ENCODE measurements around the gene KATNAL1.

KATNAL1 gene

DNA sequence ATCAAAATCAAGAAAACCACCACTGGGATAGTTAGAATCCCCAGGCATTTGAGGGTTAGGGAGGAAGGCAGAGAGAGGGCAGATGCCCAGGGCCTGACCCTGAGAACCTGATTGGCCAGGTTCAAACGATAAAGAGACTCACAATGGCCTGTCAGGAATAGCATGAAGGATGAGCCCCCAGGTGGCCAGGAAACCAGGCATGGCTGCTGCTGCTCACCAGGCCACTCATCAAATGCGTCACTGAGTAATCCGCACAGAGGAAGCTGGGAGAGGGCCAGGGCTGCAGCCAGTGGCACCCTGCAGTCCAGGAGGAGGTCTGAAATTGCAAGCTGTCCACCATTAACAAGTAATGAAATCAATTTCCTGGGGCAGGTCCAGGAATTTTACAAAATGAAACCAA, 111.3 kb downstream of the KATNAL1 start:
- Histone ChIP-seq H3K9me3 (ENCODE audit: insufficient read depth, low read depth, low read length) (no peaks in the 10 kb centered on the region), H3K27ac (ENCODE audit: low read length) (no peak overlapping the region)

DNA sequence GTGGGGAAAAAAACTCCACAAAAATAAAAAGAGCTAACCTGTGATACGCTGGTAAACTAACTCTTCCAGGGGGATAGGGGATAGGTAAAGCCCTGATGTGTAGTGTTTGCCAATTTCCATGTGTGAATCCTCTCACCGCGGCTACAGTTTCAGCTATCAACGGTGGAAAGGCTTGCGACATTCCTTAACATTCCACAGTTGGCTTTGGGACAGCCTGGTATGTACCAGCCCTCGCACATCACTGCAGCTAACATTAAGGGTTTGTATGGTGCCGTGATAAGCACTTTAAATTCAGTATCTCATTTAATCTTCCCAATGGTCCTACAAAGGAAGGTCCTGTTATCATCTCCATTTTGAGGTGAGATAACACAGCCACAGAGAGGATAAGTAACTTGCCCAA, 112.4 kb downstream of the KATNAL1 start:
- no peak overlapping the region for H3K4me3 ChIP-seq (ENCODE audit: low read length)

More for the DNA sequence above, 111.3 kb downstream of the KATNAL1 start:
- Histone ChIP-seq H3K36me3 (ENCODE audit: insufficient read depth, low read depth, low read length) (no peaks in the 10 kb centered on the region), H3K27me3 (ENCODE audit: insufficient read depth, low read length) (no peaks in the 10 kb centered on the region), H3K9ac (ENCODE audit: low read depth, low read length) (no peak overlapping the region), H3K4me1 (ENCODE audit: insufficient read depth, low read length) (peaks cover 8% of the 10 kb centered on the region; the same call in 1 of the 2 replicates), H3K4me3 (ENCODE audit: low read length) (no peak overlapping the region)

DNA sequence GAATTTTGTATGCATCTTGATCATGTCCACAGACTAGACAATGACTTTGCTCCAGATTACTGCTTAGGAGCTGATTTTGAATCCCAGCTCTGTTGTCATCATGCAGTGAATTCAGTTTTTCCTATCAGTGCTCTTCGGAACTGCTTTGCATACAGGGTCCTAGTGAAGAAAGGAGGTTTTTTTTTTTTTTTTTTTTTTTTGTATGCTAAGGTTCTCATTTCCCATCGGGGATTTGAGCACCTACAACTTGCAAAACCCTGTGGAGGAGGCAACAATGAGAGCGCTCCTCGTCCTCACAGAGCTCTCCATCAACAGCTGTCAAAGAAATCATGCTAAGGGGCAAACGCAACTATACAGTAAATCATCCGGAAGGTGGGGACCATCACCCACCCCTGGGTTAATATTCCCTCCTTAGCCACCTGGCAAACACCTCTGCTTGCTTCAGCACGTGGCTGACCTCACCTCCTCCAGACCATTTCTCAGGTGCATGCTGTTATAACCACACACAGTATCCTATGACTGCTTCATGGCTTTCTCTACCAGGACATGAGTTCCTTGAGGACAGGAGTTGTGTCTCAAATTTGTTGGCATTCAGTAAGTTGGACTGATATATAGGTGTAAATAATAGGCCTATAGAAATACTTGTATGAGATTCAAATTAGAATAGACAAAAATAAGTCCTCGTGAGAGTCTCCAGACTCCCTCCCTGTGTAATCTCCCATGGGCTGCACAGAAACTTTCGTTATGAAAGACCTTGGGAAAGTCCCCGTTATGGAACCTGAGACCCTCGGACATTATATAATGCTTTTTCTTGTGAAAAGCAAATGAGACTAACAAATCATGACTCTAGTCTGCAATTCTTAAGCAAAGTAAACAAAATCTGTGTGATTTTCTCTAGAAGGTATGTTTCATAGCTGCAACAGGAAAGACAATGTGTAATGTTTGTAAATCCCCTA, 113.8 kb downstream of the KATNAL1 start:
- no peaks in the 10 kb centered on the region for H3K9me3 ChIP-seq (ENCODE audit: insufficient read depth, low read depth, low read length)
- H3K9ac ChIP-seq (ENCODE audit: low read depth, low read length), result no peak overlapping the region
- no peaks in the 10 kb centered on the region for H3K27me3 ChIP-seq (ENCODE audit: insufficient read depth, low read length)
- peaks cover 8% of the 10 kb centered on the region; the same call in 1 of the 2 replicates for H3K4me1 ChIP-seq (ENCODE audit: insufficient read depth, low read length)
- no peaks in the 10 kb centered on the region for H3K36me3 ChIP-seq (ENCODE audit: insufficient read depth, low read depth, low read length)
- no peak overlapping the region for H3K27ac ChIP-seq (ENCODE audit: low read length)
- H3K4me3 ChIP-seq (ENCODE audit: low read length), result no peak overlapping the region

More for the DNA sequence above, 112.4 kb downstream of the KATNAL1 start:
- Histone ChIP-seq H3K27me3 (ENCODE audit: insufficient read depth, low read length) (no peaks in the 10 kb centered on the region), H3K36me3 (ENCODE audit: insufficient read depth, low read depth, low read length) (no peaks in the 10 kb centered on the region), H3K9ac (ENCODE audit: low read depth, low read length) (no peak overlapping the region), H3K9me3 (ENCODE audit: insufficient read depth, low read depth, low read length) (no peaks in the 10 kb centered on the region), H3K4me1 (ENCODE audit: insufficient read depth, low read length) (peaks cover 8% of the 10 kb centered on the region; the same call in 1 of the 2 replicates), H3K27ac (ENCODE audit: low read length) (no peak overlapping the region)

DNA sequence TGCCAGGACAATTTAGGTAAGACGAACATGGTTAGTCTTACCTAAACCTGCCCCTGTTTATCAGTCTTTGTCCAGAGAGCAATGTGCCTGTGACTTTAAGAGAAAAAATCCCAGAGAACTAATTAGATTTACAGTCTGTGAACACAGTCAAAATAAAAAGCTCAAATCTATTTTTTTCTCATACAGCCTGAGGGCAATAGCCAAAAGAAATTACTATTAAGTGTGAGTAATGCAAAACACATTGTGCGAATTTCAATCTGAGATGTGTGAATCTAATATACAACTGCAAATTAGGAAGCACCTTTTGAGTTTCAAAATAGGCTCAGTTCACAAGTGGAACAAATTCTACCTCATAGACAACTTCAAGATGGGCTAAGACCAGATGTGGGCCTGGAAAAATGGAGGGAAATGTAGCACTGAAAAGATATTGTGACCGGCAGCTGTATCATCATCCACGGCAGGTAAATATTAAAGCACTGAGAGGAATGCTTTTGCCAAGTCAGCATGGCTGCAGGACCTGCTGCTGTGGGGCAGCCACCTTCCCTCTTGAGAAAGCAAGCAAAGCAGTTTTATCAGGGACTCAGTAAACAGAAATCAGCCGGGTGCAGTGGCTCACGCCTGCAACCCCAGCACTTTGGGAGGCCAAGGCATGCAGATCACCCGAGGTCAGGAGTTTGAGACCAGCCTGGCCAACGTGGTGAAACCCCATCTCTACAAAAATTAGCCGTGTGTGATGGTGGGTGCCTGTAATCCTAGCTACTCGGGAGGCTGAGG, 114.8 kb downstream of the KATNAL1 start:
- Histone ChIP-seq H3K9me3 (ENCODE audit: insufficient read depth, low read depth, low read length) (no peaks in the 10 kb centered on the region), H3K9ac (ENCODE audit: low read depth, low read length) (no peak overlapping the region)

DNA sequence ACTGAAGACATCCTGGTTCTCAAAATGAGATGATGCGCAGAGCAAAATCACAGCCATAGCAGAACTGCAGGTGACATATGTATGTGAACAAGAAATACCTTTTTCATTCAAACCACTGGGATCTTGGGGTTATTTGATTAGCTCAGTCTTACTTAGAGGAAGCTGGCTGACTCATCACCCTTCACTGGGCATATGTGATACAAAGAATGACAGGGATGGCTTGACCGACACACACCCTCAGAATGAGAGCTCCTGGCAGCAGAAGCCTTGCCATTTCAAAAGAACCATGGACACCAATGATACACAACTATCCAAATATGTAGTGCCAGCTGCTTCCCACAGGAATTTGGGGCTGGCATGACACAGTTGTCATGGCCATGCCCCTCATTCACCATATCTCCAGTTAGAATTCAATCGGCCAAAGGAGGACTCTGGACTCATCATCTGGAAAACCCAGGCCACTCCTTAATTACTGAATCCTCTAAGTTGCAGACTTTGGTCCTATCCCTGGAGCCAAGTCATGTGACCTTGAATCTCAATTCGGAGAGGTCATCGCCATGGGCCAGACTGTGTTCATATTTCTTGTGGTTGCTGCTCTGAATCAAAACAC, 115.8 kb downstream of the KATNAL1 start:
- peaks cover 17% of the 10 kb centered on the region; the same call in 1 of the 2 replicates for H3K4me1 ChIP-seq (ENCODE audit: insufficient read depth, low read length)
- H3K4me3 ChIP-seq (ENCODE audit: low read length), result no peak overlapping the region
- H3K27ac ChIP-seq (ENCODE audit: low read length), result no peak overlapping the region
- no peaks in the 10 kb centered on the region for H3K36me3 ChIP-seq (ENCODE audit: insufficient read depth, low read depth, low read length)
- no peak overlapping the region for H3K9ac ChIP-seq (ENCODE audit: low read depth, low read length)
- no peaks in the 10 kb centered on the region for H3K27me3 ChIP-seq (ENCODE audit: insufficient read depth, low read length)
- no peaks in the 10 kb centered on the region for H3K9me3 ChIP-seq (ENCODE audit: insufficient read depth, low read depth, low read length)

More for the DNA sequence above, 114.8 kb downstream of the KATNAL1 start:
- no peaks in the 10 kb centered on the region for H3K27me3 ChIP-seq (ENCODE audit: insufficient read depth, low read length)
- peaks cover 8% of the 10 kb centered on the region; the same call in 1 of the 2 replicates for H3K4me1 ChIP-seq (ENCODE audit: insufficient read depth, low read length)
- H3K36me3 ChIP-seq (ENCODE audit: insufficient read depth, low read depth, low read length), result no peaks in the 10 kb centered on the region
- no peak overlapping the region for H3K27ac ChIP-seq (ENCODE audit: low read length)
- H3K4me3 ChIP-seq (ENCODE audit: low read length), result no peak overlapping the region

DNA sequence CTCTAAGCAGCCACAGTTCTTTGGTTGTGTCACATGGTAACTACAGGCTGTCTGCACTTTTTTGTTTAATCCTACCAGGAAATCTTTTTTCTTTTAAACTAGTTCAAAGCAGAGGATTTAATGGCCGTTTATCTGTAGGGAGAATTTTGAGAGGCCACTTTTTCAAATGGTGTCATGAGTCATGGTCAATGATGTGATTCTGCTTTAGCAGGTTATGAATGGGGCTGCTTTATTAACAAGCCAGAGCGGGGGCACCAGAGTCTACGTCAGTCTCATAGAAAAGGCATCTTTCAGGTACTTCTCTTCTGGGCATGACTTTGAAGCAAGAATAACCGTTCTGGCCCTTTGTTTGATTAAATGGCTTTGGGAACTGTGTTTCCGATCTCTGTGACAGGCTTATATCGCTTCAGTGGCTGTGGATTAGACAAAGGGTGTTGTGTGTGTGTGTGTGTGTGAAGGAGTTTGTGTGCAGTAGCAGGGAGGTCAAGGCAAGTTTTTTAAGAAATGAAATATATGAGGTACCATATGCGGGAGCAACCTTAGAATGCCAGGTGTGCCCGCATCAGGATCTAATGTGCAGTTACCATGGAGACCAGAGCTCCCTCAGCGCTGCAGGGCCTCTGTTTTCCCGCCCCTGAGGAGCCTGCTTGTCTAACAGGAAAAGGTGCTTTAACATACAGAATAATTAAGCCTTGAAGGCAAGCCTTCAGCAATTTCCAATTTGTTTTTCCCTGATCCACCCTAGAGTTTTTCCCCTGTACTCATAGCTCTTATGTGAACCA, 120.5 kb downstream of the KATNAL1 start:
- Histone ChIP-seq H3K9ac (ENCODE audit: low read depth, low read length) (no peak overlapping the region), H3K9me3 (ENCODE audit: insufficient read depth, low read depth, low read length) (no peaks in the 10 kb centered on the region), H3K27me3 (ENCODE audit: insufficient read depth, low read length) (no peaks in the 10 kb centered on the region), H3K36me3 (ENCODE audit: insufficient read depth, low read depth, low read length) (no peaks in the 10 kb centered on the region), H3K4me3 (ENCODE audit: low read length) (no peak overlapping the region), H3K27ac (ENCODE audit: low read length) (no peak overlapping the region), H3K4me1 (ENCODE audit: insufficient read depth, low read length) (peaks cover 10% of the 10 kb centered on the region; the same call in 1 of the 2 replicates)

DNA sequence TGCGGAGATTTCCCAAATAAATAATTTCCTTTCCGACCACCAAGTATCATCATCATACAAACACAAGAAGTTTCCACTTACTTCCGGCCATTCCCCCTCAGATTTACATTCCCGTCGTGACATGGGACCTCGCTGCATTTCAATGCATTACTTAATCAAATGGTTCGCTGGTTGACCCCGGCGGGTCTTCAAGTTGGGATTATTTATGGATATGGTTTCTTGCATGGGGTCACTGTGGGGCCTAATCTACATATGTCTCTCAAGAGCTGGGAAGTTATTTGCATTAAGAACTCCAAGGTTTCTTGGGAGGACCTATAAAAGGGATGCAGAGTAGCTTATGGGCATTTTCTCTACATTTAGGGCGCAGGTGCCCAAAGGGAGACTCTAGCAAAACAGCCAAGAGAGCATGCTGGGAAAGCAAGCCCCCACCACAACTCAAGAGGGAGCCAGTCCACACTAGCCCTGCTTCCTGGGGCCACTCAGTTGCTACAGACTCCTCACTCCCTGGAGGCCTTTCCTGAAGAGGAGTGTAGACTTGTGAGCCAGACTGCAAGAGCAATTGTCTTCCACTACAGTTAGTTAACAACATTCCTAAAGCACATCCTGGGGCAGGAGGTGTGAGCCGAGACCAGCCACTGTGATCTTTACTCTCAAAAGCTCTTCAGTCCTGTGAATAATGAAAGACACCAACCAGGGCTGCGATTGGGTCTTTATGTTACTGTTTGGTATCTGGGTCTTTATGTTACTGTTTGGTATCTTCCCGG, 125.3 kb downstream of the KATNAL1 start:
- H3K9me3 ChIP-seq (ENCODE audit: insufficient read depth, low read depth, low read length), result no peaks in the 10 kb centered on the region
- H3K27me3 ChIP-seq (ENCODE audit: insufficient read depth, low read length), result no peaks in the 10 kb centered on the region
- no peak overlapping the region for H3K9ac ChIP-seq (ENCODE audit: low read depth, low read length)
- H3K27ac ChIP-seq (ENCODE audit: low read length), result no peak overlapping the region
- peaks cover 10% of the 10 kb centered on the region; the same call in 1 of the 2 replicates for H3K4me1 ChIP-seq (ENCODE audit: insufficient read depth, low read length)
- H3K4me3 ChIP-seq (ENCODE audit: low read length), result no peak overlapping the region
- no peaks in the 10 kb centered on the region for H3K36me3 ChIP-seq (ENCODE audit: insufficient read depth, low read depth, low read length)

DNA sequence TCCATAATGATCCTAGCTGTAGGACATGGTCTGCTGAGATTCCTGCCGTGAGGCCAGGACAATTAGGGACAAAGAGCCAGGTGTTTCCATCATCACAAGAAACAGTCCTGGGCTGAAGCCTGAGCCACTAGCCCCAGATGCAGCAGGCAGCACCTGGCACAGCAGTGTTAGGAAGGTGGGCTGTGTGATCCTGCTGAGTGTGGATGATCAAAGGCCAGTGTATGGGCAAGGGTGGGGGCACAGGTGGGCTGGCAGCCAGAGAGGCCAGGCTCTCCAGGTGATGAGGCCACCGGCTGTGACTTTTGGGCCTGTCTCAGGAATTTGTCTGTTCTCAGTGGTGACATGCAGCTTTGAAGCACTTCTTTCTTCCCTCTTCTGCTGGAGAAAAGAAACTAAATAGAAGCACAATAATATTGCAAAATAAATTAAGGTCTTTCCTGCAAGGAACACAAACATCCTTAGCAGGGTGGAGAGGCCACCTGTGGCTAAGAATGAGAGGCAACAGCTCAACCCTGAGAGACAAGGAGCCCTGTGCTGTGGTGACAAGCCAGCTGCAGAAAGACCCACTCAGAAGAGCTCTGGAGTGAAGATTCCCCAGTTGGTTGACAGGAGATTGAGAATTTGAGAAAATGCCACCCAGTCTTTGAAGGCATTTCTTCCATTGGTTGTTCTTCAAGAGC, 127.6 kb downstream of the KATNAL1 start:
- Histone ChIP-seq H3K27me3 (ENCODE audit: insufficient read depth, low read length) (no peaks in the 10 kb centered on the region), H3K27ac (ENCODE audit: low read length) (no peak overlapping the region), H3K4me3 (ENCODE audit: low read length) (no peak overlapping the region)

DNA sequence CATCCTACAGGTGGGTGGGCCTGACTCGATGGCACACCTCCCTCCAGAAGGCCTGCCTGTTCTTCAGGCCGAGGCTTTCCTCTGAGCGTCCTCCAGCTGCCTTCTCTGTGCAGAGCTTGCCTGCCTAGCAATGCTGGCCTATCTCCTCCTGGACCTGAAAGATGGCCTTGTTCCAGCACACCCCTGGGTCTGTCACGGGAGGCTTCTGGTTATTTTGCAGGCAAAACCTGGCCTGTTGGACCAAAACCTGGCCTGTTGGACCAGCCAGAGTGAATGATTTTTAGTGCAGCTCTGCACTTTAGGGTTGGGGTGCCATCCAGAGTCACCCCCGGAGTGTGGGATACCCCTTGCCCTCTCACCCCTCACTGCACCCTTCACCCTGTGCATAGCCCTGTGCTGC, 128.4 kb downstream of the KATNAL1 start:
- H3K4me1 ChIP-seq (ENCODE audit: insufficient read depth, low read length), result peaks cover 4% of the 10 kb centered on the region; the same call in 1 of the 2 replicates
- no peaks in the 10 kb centered on the region for H3K9me3 ChIP-seq (ENCODE audit: insufficient read depth, low read depth, low read length)
- no peak overlapping the region for H3K27ac ChIP-seq (ENCODE audit: low read length)
- no peaks in the 10 kb centered on the region for H3K36me3 ChIP-seq (ENCODE audit: insufficient read depth, low read depth, low read length)
- no peaks in the 10 kb centered on the region for H3K27me3 ChIP-seq (ENCODE audit: insufficient read depth, low read length)
- no peak overlapping the region for H3K4me3 ChIP-seq (ENCODE audit: low read length)
- no peak overlapping the region for H3K9ac ChIP-seq (ENCODE audit: low read depth, low read length)

More for the DNA sequence above, 127.6 kb downstream of the KATNAL1 start:
- Histone ChIP-seq H3K36me3 (ENCODE audit: insufficient read depth, low read depth, low read length) (no peaks in the 10 kb centered on the region), H3K4me1 (ENCODE audit: insufficient read depth, low read length) (peaks cover 4% of the 10 kb centered on the region; the same call in 1 of the 2 replicates), H3K9ac (ENCODE audit: low read depth, low read length) (no peak overlapping the region), H3K9me3 (ENCODE audit: insufficient read depth, low read depth, low read length) (no peaks in the 10 kb centered on the region)

DNA sequence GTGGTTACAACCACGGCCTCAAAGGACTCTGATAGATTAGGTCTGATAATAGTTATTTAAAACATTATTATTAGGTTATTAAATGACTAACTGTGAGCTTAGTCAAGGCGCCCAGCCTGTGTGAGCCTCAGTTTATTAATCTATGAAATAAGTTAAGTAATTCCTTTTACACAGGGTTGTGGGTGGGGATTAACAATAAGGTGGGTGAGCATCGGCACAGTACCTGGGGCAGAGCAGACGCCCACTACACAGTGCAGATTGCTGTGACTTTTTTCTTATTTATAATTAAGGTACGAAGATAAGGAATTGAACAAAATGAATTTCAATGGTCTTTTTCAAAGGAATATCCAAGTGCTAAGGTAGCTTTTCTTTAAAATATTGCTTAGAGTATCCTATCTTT, 132.2 kb downstream of the KATNAL1 start:
- Histone ChIP-seq H3K27ac (ENCODE audit: low read length) (no peak overlapping the region), H3K4me1 (ENCODE audit: insufficient read depth, low read length) (peaks cover 4% of the 10 kb centered on the region; the same call in 1 of the 2 replicates), H3K27me3 (ENCODE audit: insufficient read depth, low read length) (no peaks in the 10 kb centered on the region), H3K9me3 (ENCODE audit: insufficient read depth, low read depth, low read length) (no peaks in the 10 kb centered on the region), H3K4me3 (ENCODE audit: low read length) (no peak overlapping the region), H3K36me3 (ENCODE audit: insufficient read depth, low read depth, low read length) (no peaks in the 10 kb centered on the region), H3K9ac (ENCODE audit: low read depth, low read length) (no peak overlapping the region)

All from iPS-20b (cell line).